GM23338 (cell line): ENCODE data around the gene PLD2. TPM values are rescaled to one million over a fixed set of nuclear protein-coding genes. Genes with fewer than 3 reads are reported as not detected.

Source experiments
- ATAC-seq: fragments of 200-7000 bp; cut with Tn5 transposase; 3 replicates; pipeline ENCODE4 v1.9.1; 2020
- DNase-seq: peaks from one replicate; pipeline ENCODE4 v3.0.0-alpha.2; 2015; ENCODE audit warnings: low spot score
- H2AFZ ChIP-seq: fragments of 200-600 bp; sonication (generic); 2 replicates; pipeline ENCODE4 v1.8.0; 2016; ENCODE audit warnings: antibody characterized with exemption, mild to moderate bottlenecking, moderate library complexity
- H3F3A ChIP-seq: fragments of 200-600 bp; sonication (generic); replicated peaks from 2 replicates; pipeline ENCODE4 v1.8.0; 2017; ENCODE audit warnings: antibody characterized with exemption, mixed run types, low read depth
- H3K27ac ChIP-seq: fragments of 200-600 bp; sonication (generic); 2 replicates; pipeline ENCODE4 v1.6.1; 2016; ENCODE audit warnings: low read depth
- H3K27me3 ChIP-seq: fragments of 200-600 bp; sonication (generic); 2 replicates; pipeline ENCODE4 v1.8.0; 2016; ENCODE audit warnings: mild to moderate bottlenecking, mixed run types, moderate library complexity; ENCODE audit not compliant: insufficient read depth
- H3K36me3 ChIP-seq: fragments of 200-600 bp; sonication (generic); 2 replicates; pipeline ENCODE4 v1.8.0; 2016; ENCODE audit warnings: mild to moderate bottlenecking; ENCODE audit not compliant: insufficient read depth
- H3K4me1 ChIP-seq: fragments of 200-600 bp; sonication (generic); 2 replicates; pipeline ENCODE4 v1.8.0; 2016; ENCODE audit warnings: mild to moderate bottlenecking, moderate library complexity; ENCODE audit not compliant: insufficient read depth
- H3K4me2 ChIP-seq: fragments of 200-600 bp; sonication (generic); 2 replicates; pipeline ENCODE4 v1.7.1; 2017; ENCODE audit warnings: mixed run types
- H3K4me3 ChIP-seq: fragments of 200-600 bp; sonication (generic); 2 replicates; pipeline ENCODE4 v1.6.1; 2016; ENCODE audit warnings: mixed run types
- H3K79me2 ChIP-seq: fragments of 200-600 bp; sonication (generic); replicated peaks from 2 replicates; pipeline ENCODE4 v1.8.0; 2017; ENCODE audit warnings: mild to moderate bottlenecking; ENCODE audit not compliant: insufficient read depth
- H3K9me2 ChIP-seq: fragments of 200-600 bp; sonication (generic); 2 replicates; pipeline ENCODE4 v1.8.0; 2017; ENCODE audit not compliant: insufficient read depth
- H4K20me1 ChIP-seq: fragments of 200-600 bp; sonication (generic); replicated peaks from 2 replicates; pipeline ENCODE4 v1.8.0; 2017; ENCODE audit warnings: mild to moderate bottlenecking; ENCODE audit not compliant: insufficient read depth
- H3K27ac Mint-ChIP-seq: 2 replicates; pipeline ENCODE4 v1.8.0; 2020; ENCODE audit warnings: inconsistent platforms, mild to moderate bottlenecking, moderate library complexity, mixed read lengths
- H3K27me3 Mint-ChIP-seq: 3 replicates; pipeline ENCODE4 v1.8.0; 2022; ENCODE audit warnings: low read depth, mild to moderate bottlenecking, moderate library complexity, mixed read lengths, inconsistent platforms; ENCODE audit not compliant: insufficient read depth, poor library complexity
- H3K36me3 Mint-ChIP-seq: 3 replicates; pipeline ENCODE4 v1.8.0; 2021; ENCODE audit warnings: low read depth, mild to moderate bottlenecking, inconsistent platforms, moderate library complexity, mixed read lengths
- H3K4me1 Mint-ChIP-seq: 3 replicates; pipeline ENCODE4 v1.8.0; 2020; ENCODE audit warnings: mild to moderate bottlenecking, inconsistent platforms, mixed read lengths
- H3K4me3 Mint-ChIP-seq: 3 replicates; pipeline ENCODE4 v1.8.0; 2021; ENCODE audit warnings: moderate library complexity, mild to moderate bottlenecking, inconsistent platforms, mixed read lengths
- H3K9me3 Mint-ChIP-seq: 3 replicates; pipeline ENCODE4 v1.8.0; 2020; ENCODE audit warnings: moderate library complexity, mild to moderate bottlenecking, inconsistent platforms, mixed read lengths
- CREB1 ChIP-seq: fragments of 250-450 bp; sonication (Bioruptor Pico); IDR thresholded peaks from 2 replicates; pipeline ENCODE4 v1.5.0; 2020; ENCODE audit warnings: low read depth, mild to moderate bottlenecking, moderate library complexity
- CTCF ChIP-seq, 2 experiments: fragments of 200-600 bp in 1 of 2; sonication (generic) in 1 of 2; conservative IDR thresholded peaks; 2 replicates each; pipeline versions ENCODE4 v1.5.1 to v1.6.1; 2016 to 2017; ENCODE audit warnings: antibody characterized with exemption in 2 of 2, low read depth in 2 of 2, mild to moderate bottlenecking in 2 of 2, moderate library complexity in 1 of 2
- EZH2 ChIP-seq: fragments of 200-600 bp; sonication (generic); IDR thresholded peaks from one replicate; pipeline ENCODE4 v1.8.0; 2017; ENCODE audit warnings: antibody characterized with exemption, mild to moderate bottlenecking, low read depth; ENCODE audit not compliant: unreplicated experiment
- EZH2phosphoT487 ChIP-seq: fragments of 200-600 bp; sonication (generic); IDR thresholded peaks from one replicate; pipeline ENCODE4 v1.8.1; 2018; ENCODE audit warnings: antibody characterized with exemption; ENCODE audit not compliant: unreplicated experiment
- JUNB ChIP-seq: IDR thresholded peaks from one replicate; pipeline ENCODE4 v1.6.1; 2016; ENCODE audit warnings: antibody characterized with exemption; ENCODE audit not compliant: unreplicated experiment
- NANOG ChIP-seq: IDR thresholded peaks from 2 replicates; pipeline ENCODE4 v1.6.1; 2016; ENCODE audit warnings: antibody characterized with exemption, borderline replicate concordance
- POLR2AphosphoS5 ChIP-seq: IDR thresholded peaks from 2 replicates; pipeline ENCODE4 v1.6.1; 2016; ENCODE audit warnings: antibody characterized with exemption, low read depth
- STAT1 ChIP-seq: IDR thresholded peaks from one replicate; pipeline ENCODE4 v1.6.1; 2016; ENCODE audit warnings: antibody characterized with exemption; ENCODE audit not compliant: unreplicated experiment
- ZNF114 ChIP-seq: fragments of 250-450 bp; sonication (Bioruptor Pico); IDR thresholded peaks from 2 replicates; pipeline ENCODE4 v1.5.0; 2020; ENCODE audit warnings: mild to moderate bottlenecking, moderate library complexity
- ZNF331 ChIP-seq: fragments of 250-450 bp; sonication (Bioruptor Pico); IDR thresholded peaks from 2 replicates; pipeline ENCODE4 v1.5.0; 2020; ENCODE audit warnings: low read depth, mild to moderate bottlenecking, moderate library complexity
- polyA plus RNA-seq: library from polyadenylated mRNA; unstranded; fragments of >200 nt; fragmentation: Nextera tagmentation; extraction: Ambion mirVana; gene quantifications from 2 replicates; pipeline ENCODE4 v1.2.1, GENCODE V29; 2016
- total RNA-seq: library from RNA; depleted of rRNA; stranded (reverse); fragments of >200 nt; shearing (Covaris generic); gene quantifications from 2 replicates; pipeline ENCODE4 v1.2.3, GENCODE V29; 2014
- TF ChIP-seq, protein P1 (sequence below): IDR thresholded peaks from 2 replicates; pipeline ENCODE4 v1.6.1; 2016; ENCODE audit warnings: antibody characterized with exemption
- TF ChIP-seq, protein P2 (sequence below): fragments of 250-450 bp; sonication (Bioruptor Pico); IDR thresholded peaks from 2 replicates; pipeline ENCODE4 v1.5.0; 2020; ENCODE audit warnings: mild to moderate bottlenecking, moderate library complexity
- TF ChIP-seq, protein P3 (sequence below): IDR thresholded peaks from one replicate; pipeline ENCODE4 v1.6.1; 2018; ENCODE audit warnings: antibody characterized with exemption; ENCODE audit not compliant: unreplicated experiment

Gene PLD2
- total and polyA plus RNA-seq, 2 experiments from 2014 or later: 20.2 to 55.9 TPM

DNA sequence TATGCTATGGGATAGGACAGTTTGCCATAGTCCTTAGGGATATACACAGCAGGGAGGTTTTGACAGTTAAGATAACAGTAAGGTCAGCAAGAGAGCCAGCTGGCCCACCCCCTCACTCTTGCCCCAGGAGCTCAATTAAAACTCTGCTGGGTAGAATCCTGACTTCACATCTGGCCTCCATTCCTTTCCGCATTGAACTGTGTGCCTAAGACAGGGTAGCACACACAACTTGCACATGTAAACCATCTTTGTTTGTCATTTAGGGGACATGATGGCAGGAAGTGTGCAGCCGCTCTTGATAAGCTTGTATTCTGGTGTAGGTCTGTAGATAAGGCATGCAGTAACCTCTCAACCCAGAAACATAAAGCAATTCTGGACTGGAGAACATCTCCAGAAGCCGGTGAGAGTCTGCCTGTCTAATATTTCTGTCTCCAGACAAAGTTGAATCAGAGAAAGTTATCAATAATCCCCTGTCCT, 31.4 kb downstream of the PLD2 start:
- H3K4me1 Mint-ChIP-seq: peaks cover 40% of the 10 kb centered on the region
- Histone ChIP-seq H3F3A (peaks cover 8% of the 10 kb centered on the region), H3K79me2 (peaks cover 80% of the 10 kb centered on the region), H3K27me3 (no peaks in the 10 kb centered on the region), H3K36me3 (no peaks in the 10 kb centered on the region), H3K4me2 (no peak overlapping the region), H3K27ac (no peak overlapping the region), H3K4me3 (no peak overlapping the region), H2AFZ (no peak overlapping the region), H3K4me1 (peaks cover 15% of the 10 kb centered on the region), H4K20me1 (peaks cover 13% of the 10 kb centered on the region), H3K9me2 (no peaks in the 10 kb centered on the region)
- H3K4me3 Mint-ChIP-seq: no peak overlapping the region
- peaks cover 2% of the 10 kb centered on the region for H3K27me3 Mint-ChIP-seq
- TF ChIP-seq EZH2 (no peak), STAT1 (no peak), JUNB (no peak), CTCF (conservative IDR thresholded peaks at IDR 0.05; ENCODE audit: low read depth in 2 of 2) (no peak), NANOG (no peak), CREB1 (CRISPR knock-in tag) (no peak), POLR2AphosphoS5 (no peak), ZNF331 (no peak), EZH2phosphoT487 (no peak), ZNF114 (CRISPR knock-in tag) (no peak)
- TF ChIP-seq, protein P1, sequence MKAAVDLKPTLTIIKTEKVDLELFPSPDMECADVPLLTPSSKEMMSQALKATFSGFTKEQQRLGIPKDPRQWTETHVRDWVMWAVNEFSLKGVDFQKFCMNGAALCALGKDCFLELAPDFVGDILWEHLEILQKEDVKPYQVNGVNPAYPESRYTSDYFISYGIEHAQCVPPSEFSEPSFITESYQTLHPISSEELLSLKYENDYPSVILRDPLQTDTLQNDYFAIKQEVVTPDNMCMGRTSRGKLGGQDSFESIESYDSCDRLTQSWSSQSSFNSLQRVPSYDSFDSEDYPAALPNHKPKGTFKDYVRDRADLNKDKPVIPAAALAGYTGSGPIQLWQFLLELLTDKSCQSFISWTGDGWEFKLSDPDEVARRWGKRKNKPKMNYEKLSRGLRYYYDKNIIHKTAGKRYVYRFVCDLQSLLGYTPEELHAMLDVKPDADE: no peak
- TF ChIP-seq, protein P2, sequence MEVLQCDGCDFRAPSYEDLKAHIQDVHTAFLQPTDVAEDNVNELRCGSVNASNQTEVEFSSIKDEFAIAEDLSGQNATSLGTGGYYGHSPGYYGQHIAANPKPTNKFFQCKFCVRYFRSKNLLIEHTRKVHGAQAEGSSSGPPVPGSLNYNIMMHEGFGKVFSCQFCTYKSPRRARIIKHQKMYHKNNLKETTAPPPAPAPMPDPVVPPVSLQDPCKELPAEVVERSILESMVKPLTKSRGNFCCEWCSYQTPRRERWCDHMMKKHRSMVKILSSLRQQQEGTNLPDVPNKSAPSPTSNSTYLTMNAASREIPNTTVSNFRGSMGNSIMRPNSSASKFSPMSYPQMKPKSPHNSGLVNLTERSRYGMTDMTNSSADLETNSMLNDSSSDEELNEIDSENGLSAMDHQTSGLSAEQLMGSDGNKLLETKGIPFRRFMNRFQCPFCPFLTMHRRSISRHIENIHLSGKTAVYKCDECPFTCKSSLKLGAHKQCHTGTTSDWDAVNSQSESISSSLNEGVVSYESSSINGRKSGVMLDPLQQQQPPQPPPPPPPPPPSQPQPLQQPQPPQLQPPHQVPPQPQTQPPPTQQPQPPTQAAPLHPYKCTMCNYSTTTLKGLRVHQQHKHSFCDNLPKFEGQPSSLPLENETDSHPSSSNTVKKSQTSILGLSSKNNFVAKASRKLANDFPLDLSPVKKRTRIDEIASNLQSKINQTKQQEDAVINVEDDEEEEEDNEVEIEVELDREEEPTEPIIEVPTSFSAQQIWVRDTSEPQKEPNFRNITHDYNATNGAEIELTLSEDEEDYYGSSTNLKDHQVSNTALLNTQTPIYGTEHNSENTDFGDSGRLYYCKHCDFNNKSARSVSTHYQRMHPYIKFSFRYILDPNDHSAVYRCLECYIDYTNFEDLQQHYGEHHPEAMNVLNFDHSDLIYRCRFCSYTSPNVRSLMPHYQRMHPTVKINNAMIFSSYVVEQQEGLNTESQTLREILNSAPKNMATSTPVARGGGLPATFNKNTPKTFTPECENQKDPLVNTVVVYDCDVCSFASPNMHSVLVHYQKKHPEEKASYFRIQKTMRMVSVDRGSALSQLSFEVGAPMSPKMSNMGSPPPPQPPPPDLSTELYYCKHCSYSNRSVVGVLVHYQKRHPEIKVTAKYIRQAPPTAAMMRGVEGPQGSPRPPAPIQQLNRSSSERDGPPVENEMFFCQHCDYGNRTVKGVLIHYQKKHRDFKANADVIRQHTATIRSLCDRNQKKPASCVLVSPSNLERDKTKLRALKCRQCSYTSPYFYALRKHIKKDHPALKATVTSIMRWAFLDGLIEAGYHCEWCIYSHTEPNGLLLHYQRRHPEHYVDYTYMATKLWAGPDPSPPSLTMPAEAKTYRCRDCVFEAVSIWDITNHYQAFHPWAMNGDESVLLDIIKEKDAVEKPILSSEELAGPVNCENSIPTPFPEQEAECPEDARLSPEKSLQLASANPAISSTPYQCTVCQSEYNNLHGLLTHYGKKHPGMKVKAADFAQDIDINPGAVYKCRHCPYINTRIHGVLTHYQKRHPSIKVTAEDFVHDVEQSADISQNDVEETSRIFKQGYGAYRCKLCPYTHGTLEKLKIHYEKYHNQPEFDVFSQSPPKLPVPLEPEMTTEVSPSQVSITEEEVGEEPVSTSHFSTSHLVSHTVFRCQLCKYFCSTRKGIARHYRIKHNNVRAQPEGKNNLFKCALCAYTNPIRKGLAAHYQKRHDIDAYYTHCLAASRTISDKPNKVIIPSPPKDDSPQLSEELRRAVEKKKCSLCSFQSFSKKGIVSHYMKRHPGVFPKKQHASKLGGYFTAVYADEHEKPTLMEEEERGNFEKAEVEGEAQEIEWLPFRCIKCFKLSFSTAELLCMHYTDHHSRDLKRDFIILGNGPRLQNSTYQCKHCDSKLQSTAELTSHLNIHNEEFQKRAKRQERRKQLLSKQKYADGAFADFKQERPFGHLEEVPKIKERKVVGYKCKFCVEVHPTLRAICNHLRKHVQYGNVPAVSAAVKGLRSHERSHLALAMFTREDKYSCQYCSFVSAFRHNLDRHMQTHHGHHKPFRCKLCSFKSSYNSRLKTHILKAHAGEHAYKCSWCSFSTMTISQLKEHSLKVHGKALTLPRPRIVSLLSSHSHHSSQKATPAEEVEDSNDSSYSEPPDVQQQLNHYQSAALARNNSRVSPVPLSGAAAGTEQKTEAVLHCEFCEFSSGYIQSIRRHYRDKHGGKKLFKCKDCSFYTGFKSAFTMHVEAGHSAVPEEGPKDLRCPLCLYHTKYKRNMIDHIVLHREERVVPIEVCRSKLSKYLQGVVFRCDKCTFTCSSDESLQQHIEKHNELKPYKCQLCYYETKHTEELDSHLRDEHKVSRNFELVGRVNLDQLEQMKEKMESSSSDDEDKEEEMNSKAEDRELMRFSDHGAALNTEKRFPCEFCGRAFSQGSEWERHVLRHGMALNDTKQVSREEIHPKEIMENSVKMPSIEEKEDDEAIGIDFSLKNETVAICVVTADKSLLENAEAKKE (CRISPR knock-in tag): no peak
- TF ChIP-seq, protein P3, sequence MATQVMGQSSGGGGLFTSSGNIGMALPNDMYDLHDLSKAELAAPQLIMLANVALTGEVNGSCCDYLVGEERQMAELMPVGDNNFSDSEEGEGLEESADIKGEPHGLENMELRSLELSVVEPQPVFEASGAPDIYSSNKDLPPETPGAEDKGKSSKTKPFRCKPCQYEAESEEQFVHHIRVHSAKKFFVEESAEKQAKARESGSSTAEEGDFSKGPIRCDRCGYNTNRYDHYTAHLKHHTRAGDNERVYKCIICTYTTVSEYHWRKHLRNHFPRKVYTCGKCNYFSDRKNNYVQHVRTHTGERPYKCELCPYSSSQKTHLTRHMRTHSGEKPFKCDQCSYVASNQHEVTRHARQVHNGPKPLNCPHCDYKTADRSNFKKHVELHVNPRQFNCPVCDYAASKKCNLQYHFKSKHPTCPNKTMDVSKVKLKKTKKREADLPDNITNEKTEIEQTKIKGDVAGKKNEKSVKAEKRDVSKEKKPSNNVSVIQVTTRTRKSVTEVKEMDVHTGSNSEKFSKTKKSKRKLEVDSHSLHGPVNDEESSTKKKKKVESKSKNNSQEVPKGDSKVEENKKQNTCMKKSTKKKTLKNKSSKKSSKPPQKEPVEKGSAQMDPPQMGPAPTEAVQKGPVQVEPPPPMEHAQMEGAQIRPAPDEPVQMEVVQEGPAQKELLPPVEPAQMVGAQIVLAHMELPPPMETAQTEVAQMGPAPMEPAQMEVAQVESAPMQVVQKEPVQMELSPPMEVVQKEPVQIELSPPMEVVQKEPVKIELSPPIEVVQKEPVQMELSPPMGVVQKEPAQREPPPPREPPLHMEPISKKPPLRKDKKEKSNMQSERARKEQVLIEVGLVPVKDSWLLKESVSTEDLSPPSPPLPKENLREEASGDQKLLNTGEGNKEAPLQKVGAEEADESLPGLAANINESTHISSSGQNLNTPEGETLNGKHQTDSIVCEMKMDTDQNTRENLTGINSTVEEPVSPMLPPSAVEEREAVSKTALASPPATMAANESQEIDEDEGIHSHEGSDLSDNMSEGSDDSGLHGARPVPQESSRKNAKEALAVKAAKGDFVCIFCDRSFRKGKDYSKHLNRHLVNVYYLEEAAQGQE: no peak
- ATAC-seq: no peak
- no peaks in the 10 kb centered on the region for H3K9me3 Mint-ChIP-seq
- DNase-seq: no peak
- no peaks in the 10 kb centered on the region; the same call in 2 of the 3 replicates for H3K36me3 Mint-ChIP-seq
- H3K27ac Mint-ChIP-seq: no peak overlapping the region
